GM21786 (cell line): ENCODE measurements around the gene APLNR.
"Not testable (repeated sequence)": the region's sequence is repeated elsewhere in the genome, so short reads cannot be mapped to it uniquely, and the experiment has no call there.

Experiments
- ATAC-seq: cut with Tn5 transposase; IDR thresholded peaks from one replicate; pipeline ENCODE4 v1.9.1; 2021; ENCODE audit not compliant: unreplicated experiment

APLNR gene

DNA sequence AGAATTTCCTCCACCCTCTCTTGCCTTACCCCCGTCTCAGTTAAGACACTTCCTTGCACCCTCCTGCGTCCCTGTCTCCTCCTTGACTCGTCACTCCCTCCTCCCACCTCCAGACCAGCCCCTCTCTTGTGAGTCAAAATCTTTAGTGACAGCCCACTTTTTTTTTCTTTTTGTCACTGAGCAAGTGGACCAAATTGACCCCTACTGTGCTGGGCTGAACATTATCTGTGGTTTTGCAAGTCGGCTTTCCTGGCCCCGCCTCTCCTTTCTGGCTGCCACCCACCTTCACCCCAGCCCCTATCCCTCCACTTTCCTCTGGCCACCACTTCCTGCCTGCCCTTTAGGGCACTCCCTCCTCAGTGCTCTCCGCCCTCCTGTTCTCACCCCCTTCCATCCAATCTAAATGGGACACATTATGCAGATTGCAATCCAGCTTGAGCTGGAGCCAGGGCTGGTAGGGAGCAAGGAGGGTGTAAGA is at the start of gene APLNR:
APLNR (minus strand) TSS at position 47 of the 478 bp plus-strand sequence. CDS start 246 bp downstream, outside the sequence.
- ATAC-seq = no peak

- ATAC-seq = no peak
Measured at GRCh38 chr11:57283231-57283990, 46.4 kb upstream of the APLNR start.

DNA sequence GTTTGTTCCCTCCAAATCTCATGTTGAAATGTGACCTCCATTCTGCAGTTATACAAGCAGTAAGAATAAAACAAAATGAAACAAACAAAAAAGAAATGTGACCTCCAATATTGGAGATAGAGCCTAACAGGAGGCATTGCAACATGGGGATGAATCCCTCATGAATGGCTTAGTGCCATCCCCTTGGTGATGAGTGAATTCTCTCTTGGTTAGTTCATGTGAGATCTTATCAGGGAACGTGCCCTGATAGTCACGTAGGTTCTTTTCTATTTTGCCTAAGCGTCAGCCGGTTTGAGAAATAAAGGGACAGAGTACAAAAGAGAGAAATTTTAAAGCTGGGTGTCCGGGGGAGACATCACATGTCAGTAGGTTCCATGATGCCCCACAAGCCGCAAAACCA is 44.5 kb upstream of the APLNR start:
- not testable (repeated sequence) for ATAC-seq

DNA sequence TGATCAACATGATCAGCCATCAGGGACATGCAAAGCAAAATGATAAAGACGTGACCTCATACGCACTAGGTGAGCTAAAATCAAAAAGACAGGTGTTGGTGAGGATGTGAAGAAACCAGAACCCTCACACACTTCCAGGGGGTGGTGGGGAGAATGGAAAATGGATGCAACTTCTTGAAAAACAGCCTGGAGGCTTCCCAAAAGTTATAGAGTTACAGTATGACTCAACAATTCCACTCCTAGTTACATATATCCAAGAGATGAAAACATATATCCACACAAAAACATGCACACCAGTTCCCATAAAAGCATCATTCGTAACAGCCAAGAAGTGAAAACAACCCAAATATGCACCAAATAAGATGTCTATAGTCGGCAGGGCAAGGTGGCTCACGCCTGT is 42.1 kb upstream of the APLNR start:
- ATAC-seq = no peak

- ATAC-seq = no peak
Measured at GRCh38 chr11:57278721-57279095, 41.7 kb upstream of the APLNR start.

DNA sequence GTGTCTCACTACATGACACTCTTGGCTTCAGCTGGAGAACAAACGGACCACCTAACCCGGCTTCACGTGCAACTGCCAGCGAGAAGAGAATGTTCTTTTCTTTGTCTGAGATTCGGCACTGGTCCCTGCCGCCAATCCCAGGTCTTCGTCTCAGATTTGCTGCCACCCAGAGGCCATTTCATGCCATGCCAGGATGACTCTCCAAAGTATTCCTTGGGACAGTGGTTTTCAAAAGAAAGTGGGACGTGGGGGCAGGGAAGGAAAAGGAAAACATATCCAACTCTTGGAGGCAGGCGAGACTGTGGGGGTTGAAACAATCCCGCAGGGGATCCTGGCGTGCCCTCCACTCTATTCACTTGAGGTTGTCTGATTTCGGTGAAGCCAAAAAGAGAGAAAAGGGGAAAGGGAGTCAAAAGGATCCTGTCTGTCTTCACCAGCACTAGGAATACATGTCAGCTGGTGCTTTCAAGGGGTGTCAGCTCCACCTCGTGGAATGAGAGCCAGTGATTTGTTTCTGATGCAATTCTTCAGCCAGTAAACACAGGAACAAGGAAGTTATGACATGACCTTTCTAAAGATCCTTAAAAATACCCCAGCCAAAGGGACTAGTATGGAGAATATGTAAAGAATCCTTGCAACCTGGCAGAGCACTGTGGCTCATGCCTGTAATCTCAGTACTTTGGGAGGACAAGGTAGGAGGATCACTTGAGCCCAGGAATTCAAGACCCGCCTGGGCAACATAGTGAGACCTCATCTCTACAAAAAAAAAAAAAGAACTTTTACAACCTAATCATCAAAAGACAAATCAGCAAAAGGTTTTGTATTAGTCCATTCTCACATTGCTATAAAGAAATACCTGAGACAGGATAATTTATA is 41.0 kb upstream of the APLNR start:
- peak; percentile 60 for ATAC-seq

DNA sequence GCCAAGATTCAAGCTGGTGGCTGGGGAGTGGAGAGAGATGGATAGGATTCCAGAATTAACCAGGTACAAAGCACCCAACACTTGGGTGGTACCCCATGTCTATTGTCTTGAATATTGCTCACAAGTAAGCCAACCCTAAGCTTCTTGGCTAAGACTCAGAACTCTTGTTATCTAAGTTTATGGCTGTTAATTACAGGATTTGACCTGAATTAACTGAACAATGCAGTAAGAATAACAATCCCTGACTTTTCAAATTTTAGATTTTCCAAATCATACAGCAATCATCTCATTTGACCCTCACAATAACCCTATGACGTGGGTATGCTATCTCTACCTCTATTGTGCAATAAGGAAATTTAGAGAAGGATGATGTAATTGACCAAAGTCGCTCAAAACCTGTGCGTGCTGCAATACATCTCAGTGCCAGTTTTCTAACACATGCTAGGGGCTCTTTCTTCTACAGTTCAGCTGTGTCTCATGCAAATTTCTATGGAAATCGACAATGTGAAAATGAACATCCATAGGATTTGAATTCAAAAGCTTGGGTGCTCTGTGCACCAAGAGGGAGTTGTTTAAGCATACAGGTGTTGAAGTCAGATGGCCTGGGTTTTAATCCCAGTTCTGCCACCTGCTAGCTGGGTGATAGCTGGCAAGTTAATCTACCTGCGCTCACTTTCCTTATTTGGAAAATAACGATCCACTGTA is 40.1 kb upstream of the APLNR start:
- no peak for ATAC-seq

DNA sequence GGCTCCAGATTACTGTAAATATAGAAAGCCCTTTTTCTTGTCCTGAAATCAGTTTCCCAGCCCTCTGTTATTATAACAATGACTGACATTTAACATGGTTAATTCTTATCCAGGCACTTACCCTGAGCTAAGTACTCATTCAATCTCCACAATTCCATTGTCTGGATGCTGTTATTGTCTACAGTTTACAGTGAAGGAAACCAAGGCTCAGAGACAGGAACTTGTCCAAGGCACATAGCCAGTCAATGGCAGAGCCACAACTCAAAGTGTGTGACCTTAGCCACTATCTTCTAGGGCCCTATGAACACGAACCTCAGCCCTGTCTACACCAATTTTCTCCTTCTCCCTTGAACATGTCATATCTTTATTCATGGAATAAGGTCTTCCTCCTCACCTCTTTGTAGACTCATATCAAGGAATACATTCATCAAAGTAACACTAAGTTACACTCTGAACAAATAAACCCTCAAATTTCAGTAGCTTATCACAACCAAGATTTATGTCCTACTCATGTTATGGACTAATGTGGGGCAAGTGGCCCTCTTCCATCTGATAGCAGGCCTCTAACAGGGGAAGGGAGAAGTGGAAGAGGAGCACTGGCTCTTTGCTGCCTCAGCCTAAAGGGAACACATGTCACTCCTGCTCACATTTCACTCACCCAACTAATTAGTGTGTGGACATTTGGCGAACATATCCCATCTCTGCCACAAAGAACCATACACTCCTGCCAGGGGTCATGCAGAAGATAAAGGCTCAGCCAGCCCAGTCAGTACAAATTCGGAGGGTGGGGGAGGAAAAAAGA is 39.3 kb upstream of the APLNR start:
- ATAC-seq = no peak

DNA sequence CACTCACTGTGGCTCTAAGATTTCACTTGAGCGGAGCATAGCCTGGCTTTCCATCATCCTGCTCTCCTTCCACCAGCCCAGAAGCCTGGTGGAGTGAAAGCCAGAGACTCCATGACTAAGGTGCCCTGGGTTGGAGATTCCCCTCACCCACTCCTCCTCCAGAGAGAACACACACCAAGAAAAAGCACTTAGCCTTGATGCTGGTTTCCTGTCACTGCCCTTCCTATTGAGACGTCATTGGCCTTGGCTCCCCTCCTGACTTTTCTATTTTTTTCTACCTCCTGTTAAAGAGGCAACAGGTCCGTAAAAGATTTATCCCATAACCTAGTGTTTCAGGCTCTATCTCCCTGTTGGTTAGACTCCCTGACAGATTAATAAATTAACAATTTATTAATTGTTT is 38.5 kb upstream of the APLNR start:
- ATAC-seq = no peak

GRCh38 chr11:57274904-57275498 is 38.0 kb upstream of the APLNR start:
- ATAC-seq = no peak

GRCh38 chr11:57273448-57274058 is 36.5 kb upstream of the APLNR start:
- no peak for ATAC-seq

GRCh38 chr11:57269571-57270021 is 32.5 kb upstream of the APLNR start:
- no peak for ATAC-seq

DNA sequence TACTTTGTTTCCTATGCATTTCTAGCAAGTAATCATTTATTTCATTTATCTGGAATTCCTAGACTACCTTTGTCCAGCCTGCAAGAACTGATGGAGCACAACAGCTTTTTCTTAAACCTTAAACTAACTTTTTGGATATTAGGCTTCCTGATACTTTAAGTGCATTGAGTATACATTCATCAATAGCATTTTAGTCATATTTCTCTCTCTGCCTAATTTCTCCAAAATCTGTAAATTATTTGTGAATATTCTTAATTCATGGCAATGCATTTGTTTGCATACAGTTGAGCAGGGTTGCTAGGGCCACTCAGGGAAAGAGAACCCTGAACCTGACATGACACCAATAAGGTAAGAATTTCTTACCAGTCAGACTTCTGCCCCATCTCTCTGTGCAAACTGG is 29.1 kb upstream of the APLNR start:
- ATAC-seq = no peak

- no peak for ATAC-seq
Measured at GRCh38 chr11:57263351-57263750, 26.3 kb upstream of the APLNR start.

- ATAC-seq = no peak
Measured at GRCh38 chr11:57262157-57262556, 25.1 kb upstream of the APLNR start.

DNA sequence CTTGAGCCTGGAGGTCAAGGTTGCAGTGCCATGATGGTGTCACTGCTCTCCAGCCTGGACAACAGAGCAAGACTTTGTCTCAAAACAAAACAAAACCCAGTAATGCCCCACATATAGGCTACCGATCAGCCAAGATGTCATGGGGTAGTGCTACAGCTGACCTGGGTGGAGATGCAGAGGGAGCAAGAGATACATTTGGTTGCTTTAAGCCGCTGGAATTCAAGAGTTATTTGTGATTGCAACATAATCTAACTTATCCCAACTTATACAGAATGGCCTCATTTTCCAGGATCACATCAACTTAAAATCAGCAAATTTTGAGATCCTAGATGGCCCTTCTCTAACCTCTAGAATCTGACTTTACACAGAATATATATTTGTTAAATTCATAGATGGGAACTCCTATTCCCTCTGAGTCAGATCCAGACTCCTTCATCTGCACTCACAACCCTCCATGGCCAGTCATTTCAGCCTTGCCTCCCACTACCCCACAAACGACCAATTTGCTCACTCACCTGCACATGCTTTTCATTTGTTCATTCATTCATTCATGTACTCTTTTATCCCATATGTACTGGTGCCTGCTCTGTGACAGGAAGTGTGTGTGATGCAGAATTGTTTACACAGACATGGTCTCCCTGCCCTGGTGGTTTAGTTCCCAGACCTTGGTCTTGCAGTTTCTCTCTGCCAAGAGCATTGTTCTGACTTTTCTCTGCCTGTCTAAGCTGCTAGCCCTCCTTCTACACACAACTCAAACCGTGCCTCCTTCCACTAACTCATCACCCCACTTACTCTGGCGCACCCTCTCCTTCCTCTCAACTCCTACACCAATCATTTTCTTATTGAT is 24.1 kb upstream of the APLNR start:
- ATAC-seq = no peak

- ATAC-seq = no peak
Measured at GRCh38 chr11:57256119-57256518, 19.1 kb upstream of the APLNR start.

- ATAC-seq = no peak
Measured at GRCh38 chr11:57255618-57256017, 18.6 kb upstream of the APLNR start.

DNA sequence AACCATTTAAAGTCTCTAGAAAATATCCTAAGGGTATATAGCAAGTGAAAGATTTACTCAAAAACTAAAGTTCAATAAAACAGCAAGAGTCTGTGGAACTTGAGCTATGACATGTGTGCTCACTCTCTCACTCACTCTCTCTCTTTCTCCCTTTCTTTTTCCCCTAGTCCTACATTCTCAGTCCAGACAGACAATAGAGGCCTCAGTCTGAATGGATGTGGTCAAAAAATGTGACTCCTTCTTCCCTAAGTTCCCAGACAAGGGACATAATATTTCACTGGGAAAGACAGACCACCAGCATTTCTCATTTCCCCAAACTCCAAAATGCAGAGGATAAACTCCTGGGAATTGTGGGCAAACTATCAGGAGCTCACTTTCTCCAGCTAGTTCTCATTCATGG is 17.6 kb upstream of the APLNR start:
- no peak for ATAC-seq
